Stimulated activated naive CD8-positive, alpha-beta T cell treated with anti-CD3 and anti-CD28 coated beads, Interleukin-15, Interleukin-2, amounts not matched to agents 100 ng/mL and 50 ng/mL, for 24 hours (primary cell): ENCODE measurements around the gene DAO.

Experiments used
- H3K27ac Mint-ChIP-seq: one replicate; pipeline ENCODE4 v1.8.0; 2021; ENCODE audit warnings: mild to moderate bottlenecking, mixed read lengths
- H3K27me3 Mint-ChIP-seq: one replicate; pipeline ENCODE4 v1.8.0; 2021; ENCODE audit warnings: mixed read lengths
- H3K36me3 Mint-ChIP-seq: one replicate; pipeline ENCODE4 v1.8.0; 2021; ENCODE audit warnings: low read depth, mixed read lengths
- H3K4me1 Mint-ChIP-seq: one replicate; pipeline ENCODE4 v1.8.0; 2021; ENCODE audit warnings: low read depth, mixed read lengths
- H3K4me3 Mint-ChIP-seq: one replicate; pipeline ENCODE4 v1.8.0; 2021; ENCODE audit warnings: mild to moderate bottlenecking, mixed read lengths
- H3K9me3 Mint-ChIP-seq: one replicate; pipeline ENCODE4 v1.8.0; 2021; ENCODE audit warnings: mixed read lengths

The DAO gene

GRCh38 chr12:108914121-108914531, 34.2 kb downstream of the DAO start:
- Mint-ChIP-seq H3K27ac (no peak overlapping the region), H3K27me3 (no peaks in the 10 kb centered on the region), H3K9me3 (no peaks in the 10 kb centered on the region), H3K4me1 (no peaks in the 10 kb centered on the region), H3K4me3 (no peak overlapping the region), H3K36me3 (no peaks in the 10 kb centered on the region)

- H3K36me3 Mint-ChIP-seq, result no peaks in the 10 kb centered on the region
- H3K27ac Mint-ChIP-seq, result no peak overlapping the region
- H3K4me3 Mint-ChIP-seq, result no peak overlapping the region
- no peaks in the 10 kb centered on the region for H3K4me1 Mint-ChIP-seq
- H3K27me3 Mint-ChIP-seq, result no peaks in the 10 kb centered on the region
- peaks cover 3% of the 10 kb centered on the region for H3K9me3 Mint-ChIP-seq
Observed at GRCh38 chr12:108915632-108916133, 35.8 kb downstream of the DAO start.

DNA sequence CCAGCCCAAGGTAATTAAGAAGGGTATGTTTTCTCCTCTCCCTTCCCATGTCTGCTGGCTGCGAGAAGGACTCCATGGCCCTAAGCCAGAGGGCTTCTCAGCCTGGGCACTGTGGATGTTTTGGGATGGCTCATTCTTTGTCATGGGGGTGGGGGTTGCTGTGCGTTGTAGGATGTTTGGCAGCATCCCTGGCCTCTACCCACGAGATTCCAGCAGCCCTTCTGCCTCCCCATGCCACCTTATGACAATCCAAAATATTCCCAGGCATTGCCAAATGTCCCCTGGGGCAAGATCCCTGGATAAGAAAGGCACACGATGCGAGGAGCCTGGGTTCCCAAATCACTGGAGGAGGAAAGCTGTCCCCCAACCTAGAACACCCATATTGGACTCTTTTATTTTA, 36.4 kb downstream of the DAO start:
- H3K36me3 Mint-ChIP-seq, result no peaks in the 10 kb centered on the region
- H3K4me3 Mint-ChIP-seq, result no peak overlapping the region
- no peaks in the 10 kb centered on the region for H3K4me1 Mint-ChIP-seq
- H3K27ac Mint-ChIP-seq, result no peak overlapping the region
- peaks cover 3% of the 10 kb centered on the region for H3K9me3 Mint-ChIP-seq
- H3K27me3 Mint-ChIP-seq, result no peaks in the 10 kb centered on the region

DNA sequence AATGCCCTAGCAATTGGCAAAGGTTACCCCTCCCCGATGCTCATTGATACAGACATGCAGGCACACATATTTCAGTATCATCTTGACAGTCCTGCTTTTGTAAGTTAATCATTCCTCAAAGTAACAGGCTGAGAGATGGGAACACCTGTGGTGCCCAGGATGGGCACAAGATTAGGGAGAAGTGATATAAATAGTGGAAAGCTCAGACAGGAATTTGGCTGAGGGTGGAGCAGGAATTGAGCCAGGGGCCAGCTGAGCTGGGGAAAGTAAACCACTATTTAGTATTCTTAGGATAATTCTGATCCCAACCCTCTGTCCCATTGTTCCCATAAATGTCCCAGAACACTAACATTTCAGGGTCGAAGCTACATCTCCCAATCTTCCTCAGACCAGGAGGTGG, 38.3 kb downstream of the DAO start:
- Mint-ChIP-seq H3K36me3 (no peaks in the 10 kb centered on the region), H3K9me3 (peaks cover 3% of the 10 kb centered on the region), H3K4me3 (no peak overlapping the region), H3K27me3 (peaks cover 3% of the 10 kb centered on the region), H3K27ac (no peak overlapping the region), H3K4me1 (no peaks in the 10 kb centered on the region)

DNA sequence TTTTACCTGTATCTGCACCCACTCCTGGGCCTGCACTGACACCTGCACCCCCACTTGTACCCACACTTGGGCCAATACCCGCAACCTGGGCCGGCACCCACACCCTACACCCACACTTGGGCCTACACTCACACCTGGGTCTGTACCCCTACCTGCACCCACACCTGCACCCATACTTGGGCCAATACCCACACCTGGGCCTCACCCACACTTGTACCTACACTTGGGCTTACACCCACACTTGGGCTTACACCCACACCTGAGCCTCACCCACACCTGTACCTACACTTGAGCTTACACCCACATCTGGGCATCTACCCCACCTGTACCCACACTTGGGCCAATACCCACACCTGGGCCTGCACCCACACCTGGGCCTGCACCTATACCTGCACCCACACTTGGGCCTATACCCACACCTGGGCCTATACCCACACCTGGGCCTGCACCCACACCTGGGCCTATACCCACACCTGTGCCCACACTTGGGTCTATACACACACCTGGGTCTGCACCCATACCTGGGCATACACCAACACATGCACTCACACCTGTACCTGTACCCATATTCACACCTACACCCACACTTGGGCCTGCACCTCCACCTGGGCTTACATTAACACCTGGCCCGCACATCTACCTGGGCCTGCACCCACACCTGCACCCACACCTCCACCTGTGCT, 39.2 kb downstream of the DAO start:
- Mint-ChIP-seq H3K9me3 (peaks cover 3% of the 10 kb centered on the region), H3K27ac (no peak overlapping the region), H3K36me3 (no peaks in the 10 kb centered on the region), H3K4me3 (no peak overlapping the region), H3K4me1 (no peaks in the 10 kb centered on the region), H3K27me3 (peaks cover 3% of the 10 kb centered on the region)

GRCh38 chr12:108921946-108922345, 42.1 kb downstream of the DAO start:
- Mint-ChIP-seq H3K27ac (no peak overlapping the region), H3K27me3 (peaks cover 7% of the 10 kb centered on the region), H3K4me1 (no peaks in the 10 kb centered on the region), H3K4me3 (no peak overlapping the region), H3K36me3 (no peaks in the 10 kb centered on the region), H3K9me3 (peaks cover 3% of the 10 kb centered on the region)

DNA sequence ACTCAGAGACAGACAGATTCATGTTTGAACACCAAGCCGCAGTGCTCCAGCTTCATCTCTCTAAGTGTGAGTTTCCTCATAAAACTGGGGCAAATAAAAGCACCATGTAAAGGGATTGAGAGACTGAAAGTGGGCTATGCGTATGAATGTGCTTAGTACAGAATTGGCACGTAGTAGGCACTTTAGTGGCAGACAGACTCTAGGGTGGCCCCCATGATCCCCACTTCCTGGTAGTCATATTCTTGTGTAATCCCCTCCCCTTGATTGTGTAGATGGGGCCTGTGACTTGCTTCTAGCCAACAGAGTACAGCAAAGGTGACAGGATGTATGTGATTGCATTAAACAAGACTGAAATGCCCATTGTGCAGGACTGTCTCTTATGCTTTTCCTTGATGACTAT, 43.0 kb downstream of the DAO start:
- Mint-ChIP-seq H3K9me3 (peaks cover 3% of the 10 kb centered on the region), H3K27ac (no peak overlapping the region), H3K4me1 (no peaks in the 10 kb centered on the region), H3K27me3 (peaks cover 7% of the 10 kb centered on the region), H3K36me3 (no peaks in the 10 kb centered on the region), H3K4me3 (no peak overlapping the region)

- no peak overlapping the region for H3K4me3 Mint-ChIP-seq
- no peaks in the 10 kb centered on the region for H3K4me1 Mint-ChIP-seq
- no peaks in the 10 kb centered on the region for H3K36me3 Mint-ChIP-seq
Observed at GRCh38 chr12:108928695-108929094, 48.8 kb downstream of the DAO start.

GRCh38 chr12:108930155-108930554, 50.3 kb downstream of the DAO start:
- Mint-ChIP-seq H3K36me3 (no peaks in the 10 kb centered on the region), H3K4me1 (no peaks in the 10 kb centered on the region), H3K4me3 (no peak overlapping the region), H3K27me3 (peaks cover 7% of the 10 kb centered on the region), H3K27ac (no peak overlapping the region), H3K9me3 (no peaks in the 10 kb centered on the region)

More at GRCh38 chr12:108928695-108929094, 48.8 kb downstream of the DAO start:
- H3K27ac Mint-ChIP-seq, result no peak overlapping the region
- peaks cover 8% of the 10 kb centered on the region for H3K27me3 Mint-ChIP-seq
- H3K9me3 Mint-ChIP-seq, result no peaks in the 10 kb centered on the region

GRCh38 chr12:108930756-108931155, 50.9 kb downstream of the DAO start:
- no peak overlapping the region for H3K4me3 Mint-ChIP-seq
- no peak overlapping the region for H3K27ac Mint-ChIP-seq
- H3K27me3 Mint-ChIP-seq, result peaks cover 4% of the 10 kb centered on the region
- no peaks in the 10 kb centered on the region for H3K36me3 Mint-ChIP-seq
- H3K4me1 Mint-ChIP-seq, result no peaks in the 10 kb centered on the region
- H3K9me3 Mint-ChIP-seq, result no peaks in the 10 kb centered on the region

- no peak overlapping the region for H3K27ac Mint-ChIP-seq
- no peaks in the 10 kb centered on the region for H3K36me3 Mint-ChIP-seq
- H3K27me3 Mint-ChIP-seq, result peaks cover 4% of the 10 kb centered on the region
- H3K4me1 Mint-ChIP-seq, result no peaks in the 10 kb centered on the region
- no peak overlapping the region for H3K4me3 Mint-ChIP-seq
- H3K9me3 Mint-ChIP-seq, result no peaks in the 10 kb centered on the region
Observed at GRCh38 chr12:108933949-108934348, 54.1 kb downstream of the DAO start.

- Mint-ChIP-seq H3K27me3 (peaks cover 3% of the 10 kb centered on the region), H3K36me3 (no peaks in the 10 kb centered on the region), H3K4me1 (no peaks in the 10 kb centered on the region), H3K9me3 (no peaks in the 10 kb centered on the region), H3K27ac (no peak overlapping the region), H3K4me3 (no peak overlapping the region)
Observed at GRCh38 chr12:108935159-108935763, 55.4 kb downstream of the DAO start.

DNA sequence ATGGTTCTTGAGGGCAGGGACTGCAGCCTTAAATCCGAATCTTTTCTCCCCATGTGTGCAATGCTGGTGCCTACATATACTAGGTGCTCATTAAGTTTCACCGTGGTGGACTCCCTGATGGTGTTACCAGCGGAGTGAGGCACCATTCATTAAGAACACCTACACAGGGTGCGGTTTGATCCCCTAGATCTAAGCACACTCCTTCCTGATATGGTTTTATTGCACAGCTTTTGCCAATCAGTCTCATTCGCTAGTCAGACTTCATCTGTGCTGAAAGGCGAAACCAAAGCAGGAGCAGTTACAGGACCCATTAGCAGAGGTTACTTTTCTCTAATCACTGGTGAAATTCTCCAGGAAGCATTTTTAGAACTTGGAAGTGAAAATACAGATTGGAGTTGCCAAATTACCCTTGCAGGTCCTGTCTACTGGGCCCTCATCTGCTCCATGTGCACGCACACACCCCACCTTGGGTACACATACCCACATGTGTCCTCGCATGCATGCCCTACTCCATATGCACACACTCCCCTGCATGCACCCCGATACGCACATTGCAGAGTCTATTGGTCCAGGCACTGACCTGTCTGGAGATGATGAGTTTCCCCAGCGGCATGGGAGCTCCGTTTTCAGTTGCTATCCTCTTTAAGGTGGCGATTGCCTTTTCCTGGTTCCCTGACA, 58.5 kb downstream of the DAO start:
- H3K27me3 Mint-ChIP-seq, result peaks cover 3% of the 10 kb centered on the region
- no peaks in the 10 kb centered on the region for H3K4me1 Mint-ChIP-seq
- H3K36me3 Mint-ChIP-seq, result no peaks in the 10 kb centered on the region
- H3K9me3 Mint-ChIP-seq, result no peaks in the 10 kb centered on the region
- H3K27ac Mint-ChIP-seq, result no peak overlapping the region
- H3K4me3 Mint-ChIP-seq, result no peak overlapping the region

DNA sequence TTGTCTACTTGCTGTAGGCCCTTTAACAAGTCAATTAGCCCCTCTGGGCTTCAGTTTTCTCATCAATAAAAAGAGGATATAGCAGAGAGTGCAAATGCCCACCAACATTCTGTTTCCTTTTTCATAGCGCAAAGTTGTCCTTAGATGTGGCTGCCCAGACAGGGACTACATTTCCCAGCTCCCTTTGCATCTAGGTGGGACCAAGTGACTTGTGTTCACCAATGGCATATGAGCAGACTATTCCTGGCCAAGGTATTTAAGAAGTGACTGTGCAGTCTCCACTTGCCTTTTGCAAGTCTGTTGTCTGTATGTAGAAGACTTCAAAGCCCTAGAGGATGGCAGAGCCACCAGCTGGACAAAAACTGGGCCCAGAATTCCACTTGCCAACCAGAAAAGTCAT, 59.7 kb downstream of the DAO start:
- Mint-ChIP-seq H3K36me3 (no peaks in the 10 kb centered on the region), H3K27ac (no peak overlapping the region), H3K27me3 (peaks cover 3% of the 10 kb centered on the region), H3K4me1 (no peaks in the 10 kb centered on the region), H3K4me3 (no peak overlapping the region), H3K9me3 (no peaks in the 10 kb centered on the region)

- H3K27me3 Mint-ChIP-seq, result peaks cover 3% of the 10 kb centered on the region
- no peak overlapping the region for H3K4me3 Mint-ChIP-seq
- H3K4me1 Mint-ChIP-seq, result no peaks in the 10 kb centered on the region
- H3K27ac Mint-ChIP-seq, result no peak overlapping the region
- H3K9me3 Mint-ChIP-seq, result no peaks in the 10 kb centered on the region
- H3K36me3 Mint-ChIP-seq, result no peaks in the 10 kb centered on the region
Observed at GRCh38 chr12:108940138-108940537, 60.2 kb downstream of the DAO start.
